ENCODE data around the gene MAP7D2.

Gene MAP7D2

DNA sequence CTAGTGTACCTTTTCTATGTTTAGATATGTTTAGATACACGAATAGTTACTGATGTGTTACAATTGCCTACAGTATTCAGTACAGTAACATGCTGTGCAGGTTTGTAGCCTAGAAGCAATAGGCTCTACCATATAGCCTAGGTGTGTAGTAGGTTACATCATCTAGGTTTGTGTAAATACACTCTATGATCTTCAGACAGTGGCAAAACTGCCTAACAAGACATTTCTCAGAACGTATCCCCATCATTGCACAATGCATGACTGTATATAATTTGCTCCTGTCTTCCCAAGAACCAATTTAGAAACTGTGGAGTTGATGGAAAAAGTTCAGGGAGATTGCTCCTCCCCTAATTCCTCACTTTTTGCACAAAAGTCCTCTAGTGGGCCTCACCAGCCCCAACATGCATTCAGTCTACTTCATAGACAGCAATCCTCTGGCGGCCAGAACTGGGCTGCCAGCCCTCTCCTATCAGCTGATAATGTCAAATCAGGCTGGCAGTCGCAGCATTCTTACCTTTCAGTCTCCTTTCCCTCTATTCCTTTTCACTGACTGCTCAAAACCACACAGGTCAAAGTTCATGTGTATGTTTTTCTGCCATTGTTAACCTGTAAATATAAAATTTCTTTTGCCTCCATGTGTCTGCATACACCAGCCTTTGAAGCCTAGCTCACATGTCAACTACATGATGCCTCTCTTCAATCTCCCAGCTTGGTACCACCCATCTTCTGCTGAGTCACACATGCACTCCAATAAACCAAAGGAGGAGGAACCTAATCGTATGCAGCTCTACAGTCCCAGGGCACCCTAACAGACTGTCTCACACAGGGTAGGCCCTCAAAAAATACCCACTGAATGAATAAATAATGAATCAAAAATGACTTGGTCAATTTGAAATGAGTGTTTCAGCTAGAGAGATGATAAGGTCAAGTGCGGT, 157.9 kb downstream of the MAP7D2 start:
- CTCF ChIA-PET = no interaction called here
- TF ChIP-seq SUZ12 (IDR thresholded peaks at IDR 0.05) (no peak), ELF4 (IDR thresholded peaks at IDR 0.05) (no peak), CTBP1 (IDR thresholded peaks at IDR 0.05; ENCODE audit: borderline replicate concordance) (no peak), ZNF384 (IDR thresholded peaks at IDR 0.05) (no peak), FOXK2 (IDR thresholded peaks at IDR 0.05) (no peak), L3MBTL2 (conservative IDR thresholded peaks at IDR 0.05) (no peak), BHLHE40 (IDR thresholded peaks at IDR 0.05; ENCODE audit: borderline replicate concordance) (no peak), FOXA1 (IDR thresholded peaks at IDR 0.05) (no peak), SP1 (IDR thresholded peaks at IDR 0.05) (no peak), HDGF (IDR thresholded peaks at IDR 0.05; ENCODE audit: borderline replicate concordance) (no peak), FOXM1 (IDR thresholded peaks at IDR 0.05; ENCODE audit: borderline replicate concordance) (no peak), LEF1 (IDR thresholded peaks at IDR 0.05; ENCODE audit: borderline replicate concordance) (no peak), NFRKB (IDR thresholded peaks at IDR 0.05) (no peak)
- TF ChIP-seq, protein P1, sequence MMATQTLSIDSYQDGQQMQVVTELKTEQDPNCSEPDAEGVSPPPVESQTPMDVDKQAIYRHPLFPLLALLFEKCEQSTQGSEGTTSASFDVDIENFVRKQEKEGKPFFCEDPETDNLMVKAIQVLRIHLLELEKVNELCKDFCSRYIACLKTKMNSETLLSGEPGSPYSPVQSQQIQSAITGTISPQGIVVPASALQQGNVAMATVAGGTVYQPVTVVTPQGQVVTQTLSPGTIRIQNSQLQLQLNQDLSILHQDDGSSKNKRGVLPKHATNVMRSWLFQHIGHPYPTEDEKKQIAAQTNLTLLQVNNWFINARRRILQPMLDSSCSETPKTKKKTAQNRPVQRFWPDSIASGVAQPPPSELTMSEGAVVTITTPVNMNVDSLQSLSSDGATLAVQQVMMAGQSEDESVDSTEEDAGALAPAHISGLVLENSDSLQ (IDR thresholded peaks at IDR 0.05) = no peak
- no peak for DNase-seq (ENCODE audit: extremely low spot score)
- POLR2A ChIA-PET = no interaction called here

DNA sequence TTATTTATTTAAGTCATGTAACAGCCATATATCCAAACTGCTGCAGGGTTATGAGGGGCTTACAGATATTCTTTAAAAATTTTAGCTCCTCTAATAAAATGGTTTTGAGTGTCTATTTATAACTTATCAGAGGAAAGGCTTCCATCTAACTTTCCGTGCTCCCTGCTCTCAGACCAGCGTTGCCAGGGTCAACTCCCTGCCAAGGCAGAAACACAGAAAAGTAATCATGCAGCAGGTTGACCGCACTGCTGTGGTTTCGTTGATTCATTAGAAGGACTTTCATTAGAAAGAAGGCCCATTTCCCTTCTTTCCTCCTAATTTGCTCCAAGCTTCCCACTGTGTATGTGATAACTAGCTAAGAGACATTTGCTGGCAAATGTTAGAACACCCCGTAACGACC, 159.8 kb downstream of the MAP7D2 start:
- no peak for DNase-seq (ENCODE audit: extremely low spot score)
- CTCF ChIA-PET = no interaction called here
- POLR2A ChIA-PET = no interaction called here
- TF ChIP-seq FOXA1 (IDR thresholded peaks at IDR 0.05) (no peak), ELF4 (IDR thresholded peaks at IDR 0.05) (no peak), LEF1 (IDR thresholded peaks at IDR 0.05; ENCODE audit: borderline replicate concordance) (no peak), FOXK2 (IDR thresholded peaks at IDR 0.05) (no peak), L3MBTL2 (conservative IDR thresholded peaks at IDR 0.05) (no peak), CTBP1 (IDR thresholded peaks at IDR 0.05; ENCODE audit: borderline replicate concordance) (no peak), ZNF384 (IDR thresholded peaks at IDR 0.05) (no peak), HDGF (IDR thresholded peaks at IDR 0.05; ENCODE audit: borderline replicate concordance) (no peak), SP1 (IDR thresholded peaks at IDR 0.05) (no peak), FOXM1 (IDR thresholded peaks at IDR 0.05; ENCODE audit: borderline replicate concordance) (no peak), BHLHE40 (IDR thresholded peaks at IDR 0.05; ENCODE audit: borderline replicate concordance) (no peak), ARNT (IDR thresholded peaks at IDR 0.05) (no peak), SUZ12 (IDR thresholded peaks at IDR 0.05) (no peak), NFRKB (IDR thresholded peaks at IDR 0.05) (no peak)
- TF ChIP-seq, protein P1 (IDR thresholded peaks at IDR 0.05) = no peak

Data from HEK293T (cell line).